IMR-90 (cell line): ENCODE results near the gene B4GALNT2. TPM values are rescaled to one million over a fixed set of nuclear protein-coding genes. Genes with fewer than 3 reads are reported as not detected.

ENCODE experiments used
- ATAC-seq: fragments of 200-7000 bp; cut with Tn5 transposase; 2 replicates; pipeline ENCODE4 v1.9.1; 2020; ENCODE audit warnings: low read depth, mild to moderate bottlenecking, moderate library complexity
- BruUV-seq: library from RNA; stranded (reverse); fragments of 400-500 nt; replicated peaks from 2 replicates; lab custom pipeline; 2021; lab: Mats Ljungman, UMichigan
- CTCF ChIA-PET: fragments of 300-600 bp; formaldehyde crosslinking; extraction: SDS; loops from one replicate; lab custom pipeline; 2021; ENCODE audit warnings: antibody characterized with exemption; lab: Yijun Ruan, JAX
- POLR2A ChIA-PET: fragments of 300-600 bp; sonication (Branson Sonifier 250); formaldehyde crosslinking; loops from one replicate; lab custom pipeline; 2022; ENCODE audit warnings: antibody characterized with exemption; ENCODE audit not compliant: unreplicated experiment; lab: Charles Lee
- DNase-seq: peaks from one replicate; pipeline ENCODE4 v3.0.0; 2013
- H2AFZ ChIP-seq: replicated peaks from 2 replicates; pipeline ENCODE3; 2013; ENCODE audit warnings: low read length, mild to moderate bottlenecking; ENCODE audit not compliant: poor library complexity
- H2AK5ac ChIP-seq: 2 replicates; pipeline ENCODE4 v1.6.1; 2013; ENCODE audit warnings: low read depth, low read length, inconsistent platforms
- H2AK9ac ChIP-seq: replicated peaks from 2 replicates; pipeline ENCODE3; 2013; ENCODE audit warnings: mild to moderate bottlenecking, low read depth, low read length, moderate library complexity; ENCODE audit not compliant: poor library complexity
- H2BK120ac ChIP-seq: 2 replicates; pipeline ENCODE4 v1.6.1; 2013; ENCODE audit warnings: low read depth, low read length, inconsistent platforms
- H2BK15ac ChIP-seq: 3 replicates; pipeline ENCODE4 v1.6.1; 2013; ENCODE audit warnings: low read depth, low read length, inconsistent platforms
- H2BK20ac ChIP-seq: 2 replicates; pipeline ENCODE4 v1.6.1; 2013; ENCODE audit warnings: low read depth, mild to moderate bottlenecking, inconsistent platforms, low read length, moderate library complexity
- H2BK5ac ChIP-seq: 2 replicates; pipeline ENCODE4 v1.6.1; 2013; ENCODE audit warnings: mild to moderate bottlenecking, low read depth, low read length, inconsistent platforms; ENCODE audit not compliant: poor library complexity, severe bottlenecking
- H3K14ac ChIP-seq: replicated peaks from 2 replicates; pipeline ENCODE4 v1.6.1; 2013; ENCODE audit warnings: low read depth, low read length, inconsistent platforms
- H3K18ac ChIP-seq: 2 replicates; pipeline ENCODE4 v1.6.1; 2013; ENCODE audit warnings: low read depth, low read length, control low read depth
- H3K23ac ChIP-seq: 2 replicates; pipeline ENCODE4 v1.6.1; 2013; ENCODE audit warnings: low read depth, low read length, inconsistent platforms
- H3K27ac ChIP-seq: 2 replicates; pipeline ENCODE4 v1.5.1; 2013; ENCODE audit warnings: mild to moderate bottlenecking, control low read depth, low read length; ENCODE audit not compliant: insufficient read depth
- H3K27me3 ChIP-seq: 2 replicates; pipeline ENCODE4 v1.6.1; 2013; ENCODE audit warnings: low read length; ENCODE audit not compliant: control insufficient read depth, insufficient read depth
- H3K36me3 ChIP-seq: 2 replicates; pipeline ENCODE4 v1.6.1; 2013; ENCODE audit warnings: low read length, mixed read lengths; ENCODE audit not compliant: control insufficient read depth, insufficient read depth
- H3K4ac ChIP-seq: 2 replicates; pipeline ENCODE4 v1.6.1; 2013; ENCODE audit warnings: low read depth, low read length, inconsistent platforms
- H3K4me1 ChIP-seq: 2 replicates; pipeline ENCODE4 v1.6.1; 2013; ENCODE audit warnings: low read length, mixed read lengths; ENCODE audit not compliant: control insufficient read depth, insufficient read depth
- H3K4me2 ChIP-seq: 2 replicates; pipeline ENCODE4 v1.6.1; 2013; ENCODE audit warnings: low read depth, mild to moderate bottlenecking, control low read depth, low read length, moderate library complexity
- H3K4me3 ChIP-seq: 2 replicates; pipeline ENCODE4 v1.5.1; 2013; ENCODE audit warnings: low read depth, mild to moderate bottlenecking, control low read depth, low read length, moderate library complexity; ENCODE audit not compliant: insufficient read depth
- H3K56ac ChIP-seq: 2 replicates; pipeline ENCODE4 v1.6.1; 2013; ENCODE audit warnings: low read length, inconsistent platforms; ENCODE audit not compliant: insufficient read depth; ENCODE audit errors: extremely low read depth
- H3K79me1 ChIP-seq, 2 experiments: 2 replicates each; pipeline ENCODE4 v1.6.1; 2013; ENCODE audit warnings: low read length in 2 of 2, inconsistent platforms in 1 of 2, low read depth in 1 of 2
- H3K9ac ChIP-seq: 2 replicates; pipeline ENCODE4 v1.6.1; 2013; ENCODE audit warnings: low read depth, low read length, control low read depth
- H3K9me1 ChIP-seq: 2 replicates; pipeline ENCODE4 v1.6.1; 2013; ENCODE audit warnings: low read length, inconsistent platforms; ENCODE audit not compliant: insufficient read depth
- H3K9me3 ChIP-seq: 2 replicates; pipeline ENCODE4 v1.6.1; 2013; ENCODE audit warnings: low read length; ENCODE audit not compliant: control insufficient read depth, insufficient read depth
- H4K20me1 ChIP-seq: 2 replicates; pipeline ENCODE4 v1.6.1; 2013; ENCODE audit warnings: low read length, inconsistent platforms; ENCODE audit not compliant: insufficient read depth
- H4K5ac ChIP-seq: 2 replicates; pipeline ENCODE4 v1.6.1; 2013; ENCODE audit warnings: mild to moderate bottlenecking, low read depth, low read length, control low read depth
- H4K8ac ChIP-seq, 2 experiments: 2 replicates each; pipeline ENCODE4 v1.6.1; 2013; ENCODE audit warnings: low read depth in 2 of 2, low read length in 2 of 2, control low read depth in 1 of 2, inconsistent platforms in 1 of 2
- H4K91ac ChIP-seq: 2 replicates; pipeline ENCODE4 v1.6.1; 2013; ENCODE audit warnings: low read depth, low read length, inconsistent platforms; ENCODE audit not compliant: insufficient read depth
- BHLHE40 ChIP-seq: fragments of 150-350 bp; IDR thresholded peaks from 2 replicates; pipeline ENCODE4 v1.6.1; 2016; ENCODE audit warnings: mild to moderate bottlenecking, low read depth, low read length
- CEBPB ChIP-seq: IDR thresholded peaks from 2 replicates; pipeline ENCODE4 v1.6.1; 2012; ENCODE audit warnings: low read depth, low read length, improper control_type of control experiment
- CTCF ChIP-seq: conservative IDR thresholded peaks from 2 replicates; pipeline ENCODE4 v1.5.1; 2012; ENCODE audit warnings: mild to moderate bottlenecking, low read depth, low read length, improper control_type of control experiment
- ELK1 ChIP-seq: fragments of 150-350 bp; IDR thresholded peaks from 2 replicates; pipeline ENCODE4 v1.6.1; 2016; ENCODE audit warnings: low read depth, mild to moderate bottlenecking, low read length, moderate library complexity, borderline replicate concordance
- FOS ChIP-seq: fragments of 150-350 bp; IDR thresholded peaks from 2 replicates; pipeline ENCODE4 v1.6.1; 2016; ENCODE audit warnings: low read depth, low read length
- MAFK ChIP-seq: IDR thresholded peaks from 2 replicates; pipeline ENCODE4 v1.6.1; 2012; ENCODE audit warnings: low read depth, low read length, improper control_type of control experiment
- MAZ ChIP-seq: IDR thresholded peaks from 2 replicates; pipeline ENCODE4 v1.6.1; 2012; ENCODE audit warnings: low read depth, mild to moderate bottlenecking, low read length, improper control_type of control experiment, moderate library complexity, borderline replicate concordance
- MXI1 ChIP-seq: IDR thresholded peaks from 2 replicates; pipeline ENCODE4 v1.6.1; 2012; ENCODE audit warnings: low read depth, mild to moderate bottlenecking, low read length, moderate library complexity, borderline replicate concordance
- POLR2A ChIP-seq: IDR thresholded peaks from 2 replicates; pipeline ENCODE4 v1.6.1; 2012; ENCODE audit warnings: mild to moderate bottlenecking, low read depth, low read length
- RCOR1 ChIP-seq: IDR thresholded peaks from 2 replicates; pipeline ENCODE4 v1.6.1; 2012; ENCODE audit warnings: mild to moderate bottlenecking, low read length, improper control_type of control experiment; ENCODE audit not compliant: insufficient replicate concordance
- RFX5 ChIP-seq: IDR thresholded peaks from 2 replicates; pipeline ENCODE4 v1.8.0; 2012; ENCODE audit warnings: low read depth, mild to moderate bottlenecking, low read length, moderate library complexity
- SMC3 ChIP-seq: fragments of 150-350 bp; IDR thresholded peaks from 2 replicates; pipeline ENCODE4 v1.6.1; 2016; ENCODE audit warnings: low read depth, mild to moderate bottlenecking, antibody characterized with exemption, low read length, moderate library complexity
- USF2 ChIP-seq: fragments of 150-350 bp; IDR thresholded peaks from 2 replicates; pipeline ENCODE4 v1.6.1; 2017; ENCODE audit warnings: mild to moderate bottlenecking, antibody characterized with exemption, low read length, low read depth
- WGBS, 2 experiments: methylation state at CpG; one replicate each; pipeline versions ENCODE4 v1.1.5 to v1.1.7; 2013; ENCODE audit warnings: missing lambda C conversion rate in 2 of 2; ENCODE audit not compliant: insufficient read length in 1 of 2; ENCODE audit errors: extremely low coverage in 2 of 2; 5-methylcytosine and 5-hydroxymethylcytosine counted together
- dilution Hi-C: fragments of 300-500 bp; cut with HindIII; formaldehyde crosslinking; loops from one replicate; pipeline ENCODE4 v1.14.3; 2018; ENCODE audit warnings: low sequenced_read_pairs; ENCODE audit not compliant: unreplicated experiment
- in situ Hi-C: fragments of 300-500 bp; cut with MboI; formaldehyde crosslinking; loops from 3 replicates; pipeline ENCODE4 v1.14.3; 2019; ENCODE audit warnings: low sequenced_read_pairs, inconsistent platforms, mixed read lengths
- intact Hi-C: fragments of 100-400 bp; cut with micrococcal nuclease; formaldehyde crosslinking; loops from 2 replicates; pipeline ENCODE4 v1.10.0; 2022
- polyA plus RNA-seq, 3 experiments: library from polyadenylated mRNA; depleted of rRNA; stranded (reverse); fragments of >200 nt; gene quantifications; 2 replicates each; pipeline ENCODE4 v1.2.3, GENCODE V29; 2012; ENCODE audit warnings: low replicate concordance in 1 of 3
- total RNA-seq: library from RNA; depleted of rRNA; stranded (reverse); fragments of >200 nt; gene quantifications from 2 replicates; pipeline ENCODE4 v1.2.3, GENCODE V29; 2012

Gene B4GALNT2
- total and polyA plus RNA-seq, 2 of the 4 experiments (the other 2 are of a cell fraction) = not detected

- no peaks in the 10 kb centered on the region for H3K9me1 ChIP-seq
- H2AK9ac ChIP-seq = no peak overlapping the region
- H4K91ac ChIP-seq = no peak overlapping the region
- H2AK5ac ChIP-seq = no peak overlapping the region
- H2BK120ac ChIP-seq = no peak overlapping the region
- no peak overlapping the region for H2BK15ac ChIP-seq
- H3K18ac ChIP-seq = no peak overlapping the region
- POLR2A ChIA-PET = no interaction called here
- H2BK20ac ChIP-seq = no peak overlapping the region
- dilution Hi-C loops (no loop called here), intact Hi-C loops (no loop called here), in situ Hi-C loops (no loop called here)
- H3K9ac ChIP-seq = no peak overlapping the region
- no peak overlapping the region for H2AFZ ChIP-seq
- no peaks in the 10 kb centered on the region for H4K20me1 ChIP-seq
- no peaks in the 10 kb centered on the region for H3K4me1 ChIP-seq
- no peak overlapping the region for H4K8ac ChIP-seq
- H3K4me3 ChIP-seq = no peak overlapping the region
- no peaks in the 10 kb centered on the region for H3K79me1 ChIP-seq
- H3K36me3 ChIP-seq = no peaks in the 10 kb centered on the region
- no CpG with 5 or more reads among the region's 2 CpGs for WGBS, 2 experiments
- no peak for DNase-seq
- no peak overlapping the region for H3K27ac ChIP-seq
- BruUV-seq = no TSS peak
- H3K56ac ChIP-seq = no peak overlapping the region
- no peak overlapping the region for H4K5ac ChIP-seq
- no peak overlapping the region for H3K4me2 ChIP-seq
- TF ChIP-seq BHLHE40 = no peak
- TF ChIP-seq RCOR1 = no peak
- no peak for TF ChIP-seq FOS
- no peak for TF ChIP-seq MAZ
- TF ChIP-seq MXI1 = no peak
- no peak for TF ChIP-seq USF2
- TF ChIP-seq POLR2A = no peak
- no peak for TF ChIP-seq MAFK
- no peak for TF ChIP-seq CTCF
- no peak for TF ChIP-seq RFX5
- TF ChIP-seq ELK1 = no peak
- no peak for TF ChIP-seq SMC3
- no peak for TF ChIP-seq CEBPB
- H3K14ac ChIP-seq = no peak overlapping the region
- CTCF ChIA-PET = no interaction called here
- ATAC-seq = no peak
- H3K9me3 ChIP-seq = peaks cover 12% of the 10 kb centered on the region
- peaks cover 18% of the 10 kb centered on the region for H3K27me3 ChIP-seq
- no peak overlapping the region for H3K4ac ChIP-seq
- H2BK5ac ChIP-seq = no peak overlapping the region
- no peak overlapping the region for H3K23ac ChIP-seq
Observed at GRCh38 chr17:49117587-49118230, 14.9 kb upstream of the B4GALNT2 start.
